GM21381 (cell line): ENCODE results near the gene SPATS2L.
A peak's percentile ranks its signal among the peaks of the same experiment; 100 is the strongest.

Source experiments
- ATAC-seq: cut with Tn5 transposase; IDR thresholded peaks from one replicate; pipeline ENCODE4 v1.9.1; 2021; ENCODE audit warnings: mild to moderate bottlenecking, moderate library complexity; ENCODE audit not compliant: unreplicated experiment

The SPATS2L gene

DNA sequence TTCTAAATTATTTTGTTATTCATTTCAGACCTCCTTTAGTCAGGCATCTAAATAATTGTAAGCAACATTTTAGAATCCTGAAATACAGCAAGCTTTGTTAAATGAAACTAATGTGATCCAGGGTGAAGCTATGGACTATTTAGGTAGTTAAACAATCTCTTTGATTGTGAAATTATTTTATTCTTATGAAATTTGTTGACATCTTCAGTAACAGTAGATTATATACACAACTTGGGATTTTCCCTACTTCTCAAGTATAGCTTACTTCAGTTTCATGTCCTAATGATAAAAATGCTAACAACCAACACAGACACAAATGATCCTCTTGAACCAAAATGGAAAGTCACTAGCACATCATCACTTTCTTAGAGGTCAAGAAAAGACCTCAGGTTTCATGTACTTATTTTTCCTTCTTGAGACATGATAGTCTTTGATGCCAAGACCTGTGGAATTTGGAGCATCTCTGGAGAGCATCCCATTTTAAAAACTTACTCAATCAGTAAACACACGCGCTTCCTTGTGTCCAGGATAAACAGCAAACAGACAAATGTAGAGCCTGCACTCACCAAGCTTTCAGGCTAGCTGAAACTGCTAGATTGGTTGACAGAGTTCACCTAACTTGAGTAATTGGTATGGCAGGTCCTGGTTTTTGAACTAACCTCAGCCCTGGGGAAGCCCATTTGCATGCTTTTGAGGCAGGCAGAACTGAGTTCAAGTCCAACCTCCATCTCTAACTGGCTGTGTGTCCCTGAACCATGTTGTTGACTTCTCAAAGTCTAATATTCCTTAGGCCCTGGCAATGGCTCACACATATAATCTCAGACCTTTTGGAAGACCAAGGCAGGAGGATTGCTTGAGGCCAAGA is 155.6 kb downstream of the SPATS2L start:
- ATAC-seq = no peak

DNA sequence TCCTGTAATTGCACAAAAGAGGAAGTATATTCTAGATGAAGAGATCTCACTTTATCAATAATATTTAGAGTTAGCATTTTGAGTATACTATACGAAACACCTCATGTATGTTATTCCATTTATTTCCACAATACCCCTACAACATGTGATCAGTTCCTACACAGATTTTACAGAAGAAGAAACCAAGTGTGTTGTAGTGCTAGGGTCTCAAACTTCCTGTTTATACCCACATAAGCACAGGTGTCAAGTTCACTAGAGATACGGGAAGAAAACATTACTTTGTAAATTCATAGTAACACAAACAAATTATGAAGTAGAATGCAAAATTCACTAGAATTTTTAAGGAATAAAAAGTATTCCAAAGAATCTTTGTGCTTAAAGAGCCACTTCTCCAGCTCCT is 157.0 kb downstream of the SPATS2L start:
- no peak for ATAC-seq

DNA sequence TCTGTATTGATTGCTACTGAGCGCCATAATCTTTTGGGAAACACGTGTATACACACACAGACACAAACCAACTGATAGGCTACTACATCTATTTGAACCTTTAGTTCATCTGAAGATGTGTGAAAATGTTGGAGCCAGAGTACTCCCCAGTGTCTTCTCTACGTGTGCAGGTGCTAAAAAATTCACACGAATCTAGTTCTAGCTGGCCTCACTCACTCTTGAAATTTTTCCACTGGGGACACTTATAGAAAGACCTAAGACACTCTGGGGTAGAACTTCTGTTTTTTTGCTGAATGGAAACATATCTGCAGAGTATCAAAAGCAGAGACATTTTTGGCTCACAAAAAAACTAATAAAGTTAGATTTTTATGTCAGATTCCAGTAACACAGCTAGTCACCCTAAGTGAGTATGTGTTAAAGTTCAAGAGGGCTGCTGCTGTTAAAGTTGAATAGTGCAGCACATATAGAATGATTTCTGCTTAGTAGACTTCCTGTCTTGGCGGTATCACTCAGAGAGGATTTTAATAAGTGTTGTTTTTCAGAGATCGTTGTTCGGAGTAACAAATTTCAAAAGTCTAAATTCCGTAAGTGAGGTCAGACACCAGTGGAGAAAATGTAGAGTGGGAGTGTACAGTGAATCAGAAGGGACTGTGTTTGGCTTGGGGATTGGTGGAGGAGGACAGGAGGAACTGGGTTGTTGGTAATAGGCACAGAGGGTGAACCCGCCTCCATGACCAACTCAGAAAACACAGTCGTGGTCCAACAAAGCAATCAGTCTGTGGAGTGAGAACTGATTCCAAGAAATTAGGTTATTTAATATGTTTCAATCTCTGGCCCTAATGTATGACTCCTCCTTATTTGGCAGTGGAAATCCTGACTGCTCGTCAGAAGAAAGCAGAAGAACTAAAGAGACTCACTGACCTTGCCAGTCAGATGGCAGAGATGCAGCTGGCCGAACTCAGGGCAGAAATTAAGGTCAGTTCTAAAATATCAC is 160.2 kb downstream of the SPATS2L start:
- ATAC-seq = no peak

DNA sequence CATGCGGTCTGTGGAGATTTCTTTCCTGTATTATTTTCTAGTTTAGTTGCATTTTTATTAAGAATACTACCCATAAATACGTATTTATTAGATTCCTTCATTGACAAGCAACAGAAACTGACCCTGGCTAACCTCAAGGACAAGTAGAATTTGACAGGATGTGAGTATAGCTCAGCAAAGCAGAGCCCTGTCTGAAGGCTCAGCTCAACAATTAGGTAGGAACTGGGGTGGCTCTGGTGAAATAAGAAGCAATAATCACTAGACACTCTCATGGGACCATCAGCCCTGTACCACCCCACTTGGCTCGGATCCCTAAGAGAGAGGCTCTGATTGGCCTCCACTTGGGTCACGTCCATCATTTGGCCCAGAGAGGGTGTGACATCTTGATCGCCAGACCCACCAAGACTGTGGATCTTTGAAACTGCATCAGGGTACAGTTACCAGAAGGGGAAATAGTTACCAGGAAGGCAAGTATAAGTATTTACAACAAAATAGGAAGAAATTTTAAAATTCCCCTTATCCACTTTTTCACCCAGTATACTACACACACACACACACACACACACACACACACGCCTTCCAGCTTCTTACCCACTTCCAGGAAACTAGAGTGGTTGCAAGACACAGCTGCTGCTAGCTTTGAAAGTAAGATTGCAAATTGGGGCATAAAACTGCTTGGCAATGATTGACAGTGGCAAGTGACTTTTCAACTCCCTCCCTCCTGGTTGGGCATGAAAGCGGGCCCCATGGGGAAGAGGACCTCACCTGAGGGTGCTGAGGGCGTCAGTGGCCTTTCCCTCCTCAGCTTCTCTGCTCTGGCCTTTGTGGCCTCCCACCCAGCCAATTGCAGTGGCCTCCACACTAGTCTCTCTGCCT is 161.6 kb downstream of the SPATS2L start:
- no peak for ATAC-seq

DNA sequence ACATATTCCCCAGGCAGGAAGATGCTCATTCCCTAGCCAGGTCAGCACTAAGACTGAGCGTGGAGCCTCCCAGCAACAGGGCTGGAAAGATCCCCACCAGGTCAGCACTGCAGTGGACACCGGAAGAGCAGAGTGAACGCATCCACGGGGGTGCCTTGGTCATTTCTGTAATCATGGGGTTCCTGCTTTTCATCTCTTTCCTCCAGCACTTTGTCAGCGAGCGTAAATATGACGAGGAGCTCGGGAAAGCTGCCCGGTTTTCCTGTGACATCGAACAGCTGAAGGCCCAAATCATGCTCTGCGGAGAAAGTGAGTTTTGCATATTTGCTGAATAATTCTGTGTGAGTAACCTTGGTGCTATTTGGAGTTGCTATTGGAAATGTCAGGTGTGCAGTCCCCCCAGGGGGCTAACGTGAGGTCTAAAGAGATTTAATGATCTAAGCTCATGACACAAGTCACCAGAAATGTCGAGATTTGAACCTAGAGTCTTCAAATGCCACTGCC is 163.3 kb downstream of the SPATS2L start:
- ATAC-seq = no peak

DNA sequence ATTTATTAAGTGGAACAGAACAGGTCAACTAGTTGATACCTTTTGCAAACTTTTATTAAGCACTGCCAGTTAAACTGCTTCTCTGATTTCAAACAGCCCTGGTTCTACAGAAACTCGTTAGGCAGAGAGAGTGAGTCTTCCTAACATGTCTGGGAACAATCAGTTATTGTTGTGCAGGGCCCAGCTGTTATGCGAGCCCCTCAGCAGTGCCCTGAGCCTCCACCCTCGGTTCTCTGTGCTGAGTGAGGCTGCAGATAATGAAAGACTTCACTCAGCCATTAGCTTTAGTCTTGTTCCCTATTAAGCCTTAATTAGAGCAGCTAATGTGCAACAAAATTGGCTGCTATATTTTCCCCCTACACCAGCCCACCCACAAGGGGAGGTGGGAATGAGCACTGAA is 163.7 kb downstream of the SPATS2L start:
- no peak for ATAC-seq

DNA sequence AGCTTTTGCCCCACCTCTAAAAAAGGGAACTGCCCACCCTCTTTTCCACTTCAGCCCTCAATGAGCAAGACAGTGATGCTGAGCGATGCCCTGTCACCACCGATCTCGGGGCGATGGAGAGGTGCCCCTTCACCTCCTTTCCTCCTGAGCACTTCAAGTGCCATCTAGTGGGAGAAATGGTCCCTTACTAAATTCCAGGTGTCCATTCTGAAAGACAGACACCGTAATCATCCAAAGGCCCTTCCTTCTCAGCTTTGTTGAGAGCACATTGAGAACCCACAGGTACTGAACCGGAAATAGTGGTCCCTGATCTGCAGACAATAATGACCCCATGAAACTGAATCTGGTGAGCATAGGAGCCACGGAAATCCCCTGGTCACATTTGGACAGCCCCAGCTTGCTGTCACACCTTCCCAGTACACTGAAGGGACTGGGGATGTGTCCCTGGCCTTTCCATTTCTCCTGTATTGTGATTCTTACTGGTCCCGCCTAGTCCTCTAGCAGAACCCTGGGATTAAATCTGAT is 164.9 kb downstream of the SPATS2L start:
- peak; percentile 84 for ATAC-seq

DNA sequence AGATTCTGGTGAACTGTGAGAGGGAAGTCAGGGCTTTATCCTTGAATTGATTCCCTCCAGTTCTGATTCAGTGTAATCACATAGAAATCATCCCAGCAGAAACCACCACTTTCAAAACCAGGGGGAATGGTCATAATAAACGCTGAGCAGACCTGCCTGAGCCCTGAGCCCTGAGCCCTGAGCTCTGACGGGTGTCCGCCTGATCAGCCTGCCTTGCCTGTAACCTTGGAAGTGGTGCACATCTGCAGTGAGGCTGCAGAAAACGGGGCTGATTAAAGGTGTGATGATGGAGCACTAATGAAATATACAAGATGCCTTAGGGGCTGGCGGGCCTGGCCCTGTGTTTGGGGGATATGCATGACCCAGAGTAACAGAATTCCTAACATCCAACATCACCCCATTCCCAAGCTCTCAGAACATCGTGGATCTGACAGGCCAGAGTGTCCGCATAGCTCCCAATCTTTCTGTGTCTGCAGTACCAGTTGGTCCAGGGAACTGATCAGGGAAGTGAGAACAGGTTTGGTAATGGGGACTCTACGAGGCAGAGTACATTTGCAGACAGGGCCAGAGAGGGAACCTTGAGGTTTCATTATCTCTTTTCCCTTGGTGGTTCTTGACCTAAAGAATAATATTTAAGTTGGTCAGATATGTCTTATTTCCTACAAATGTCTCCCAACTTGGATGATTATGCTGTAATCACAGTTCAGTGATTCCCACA is 165.6 kb downstream of the SPATS2L start:
- ATAC-seq = no peak

DNA sequence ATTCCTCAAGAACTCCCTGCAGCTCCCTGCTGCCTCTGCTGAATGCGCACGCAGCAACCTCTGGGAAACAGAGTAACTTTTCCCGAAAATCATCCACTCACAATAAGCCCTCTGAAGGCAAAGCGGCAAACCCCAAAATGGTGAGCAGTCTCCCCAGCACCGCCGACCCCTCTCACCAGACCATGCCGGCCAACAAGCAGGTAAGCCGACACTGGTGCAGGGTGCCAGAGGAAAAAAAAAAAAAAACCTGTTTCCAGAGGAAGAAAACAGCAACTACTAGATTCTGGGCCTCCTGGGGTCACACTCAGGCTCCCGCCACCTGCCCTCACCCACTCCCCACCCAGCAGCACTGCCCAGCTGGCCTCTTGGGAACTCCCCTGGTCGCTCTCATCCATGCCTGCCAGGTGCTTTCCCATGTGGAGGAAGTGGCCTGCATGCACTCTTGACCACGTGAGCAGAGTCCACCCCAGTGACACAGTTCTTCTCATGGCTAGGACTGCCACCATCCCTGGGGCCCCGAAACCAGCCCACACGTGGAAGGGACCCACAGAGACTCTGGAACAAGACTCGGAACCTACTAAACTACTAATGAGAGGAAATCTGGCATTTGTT is 166.5 kb downstream of the SPATS2L start:
- no peak for ATAC-seq

DNA sequence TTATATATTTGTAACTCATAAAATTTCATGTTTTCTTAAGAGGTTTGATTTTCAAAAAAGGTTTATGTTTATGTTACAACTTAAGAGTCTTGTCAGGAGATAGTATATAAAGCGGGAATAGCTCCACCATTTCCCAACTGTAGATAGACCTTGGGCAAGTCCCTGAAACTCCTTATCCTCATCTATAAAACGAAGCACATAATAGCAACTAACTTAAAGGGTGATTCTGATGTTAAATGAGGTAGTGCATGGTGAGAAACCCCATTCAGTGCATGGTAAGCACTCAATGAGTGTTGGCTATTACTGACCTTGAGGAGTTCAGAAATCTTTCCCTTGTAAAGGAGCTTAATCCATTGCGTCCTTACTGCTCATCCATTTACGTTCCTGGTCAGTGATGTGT is 169.3 kb downstream of the SPATS2L start:
- no peak for ATAC-seq

DNA sequence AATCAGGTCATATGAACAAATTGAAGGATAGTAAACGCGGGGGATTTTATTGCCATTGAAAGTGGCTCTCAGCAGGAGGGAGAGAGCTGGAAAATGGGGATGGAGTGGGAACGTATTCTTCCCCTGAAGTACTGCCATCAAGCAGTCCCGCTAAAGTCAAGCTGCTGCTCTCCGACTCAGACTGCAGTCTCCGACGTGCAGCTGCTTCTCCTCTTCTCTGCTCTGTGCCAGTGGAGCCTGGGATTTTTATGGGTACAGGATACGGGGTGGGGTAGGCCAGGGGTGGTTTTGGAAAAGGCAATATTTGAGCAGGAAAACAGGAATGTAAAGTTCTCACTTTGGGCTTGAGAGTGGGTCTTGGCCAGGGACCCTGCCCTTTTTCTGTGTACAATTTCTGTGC is 170.3 kb downstream of the SPATS2L start:
- ATAC-seq = no peak

DNA sequence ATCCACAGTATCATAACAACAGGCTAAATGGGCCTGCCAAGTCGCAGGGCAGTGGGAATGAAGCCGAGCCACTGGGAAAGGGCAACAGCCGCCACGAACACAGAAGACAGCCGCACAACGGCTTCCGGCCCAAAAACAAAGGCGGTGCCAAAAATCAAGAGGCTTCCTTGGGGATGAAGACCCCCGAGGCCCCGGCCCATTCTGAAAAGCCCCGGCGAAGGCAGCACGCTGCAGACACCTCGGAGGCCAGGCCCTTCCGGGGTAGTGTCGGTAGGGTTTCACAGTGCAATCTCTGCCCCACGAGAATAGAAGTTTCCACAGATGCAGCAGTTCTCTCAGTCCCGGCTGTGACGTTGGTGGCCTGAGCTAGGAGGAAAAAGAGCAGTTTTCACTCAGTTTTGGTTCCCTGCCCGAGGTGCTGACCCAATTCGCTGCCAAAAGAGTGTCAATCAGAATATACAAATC is 171.2 kb downstream of the SPATS2L start:
- no peak for ATAC-seq

DNA sequence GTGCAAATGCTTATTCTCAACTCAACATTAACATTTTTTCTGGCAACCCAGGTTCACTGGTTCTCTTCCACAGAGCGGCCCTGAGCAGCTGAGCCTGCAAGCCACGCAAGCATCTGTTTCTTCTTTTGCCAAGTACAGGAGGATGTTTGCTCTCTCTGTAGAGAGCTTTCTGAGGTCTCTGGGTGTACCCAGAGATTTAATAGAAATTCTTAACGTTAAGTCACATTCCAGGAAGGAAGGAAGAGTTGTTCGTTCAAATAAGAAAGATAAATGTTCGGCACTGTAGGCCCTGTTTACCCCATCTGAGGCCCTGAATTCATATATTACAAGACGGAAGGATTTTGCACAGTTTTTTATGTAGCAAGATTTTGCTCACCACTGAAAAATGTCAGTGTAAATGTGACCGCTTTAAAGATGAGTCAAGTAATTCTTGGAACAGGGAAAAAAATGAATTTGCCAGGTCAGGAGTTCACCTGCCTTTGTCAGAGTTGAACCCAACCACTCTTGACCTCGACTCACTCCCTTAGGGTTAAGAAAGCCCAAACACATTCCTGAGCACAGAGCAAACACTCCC is 173.3 kb downstream of the SPATS2L start:
- no peak for ATAC-seq

DNA sequence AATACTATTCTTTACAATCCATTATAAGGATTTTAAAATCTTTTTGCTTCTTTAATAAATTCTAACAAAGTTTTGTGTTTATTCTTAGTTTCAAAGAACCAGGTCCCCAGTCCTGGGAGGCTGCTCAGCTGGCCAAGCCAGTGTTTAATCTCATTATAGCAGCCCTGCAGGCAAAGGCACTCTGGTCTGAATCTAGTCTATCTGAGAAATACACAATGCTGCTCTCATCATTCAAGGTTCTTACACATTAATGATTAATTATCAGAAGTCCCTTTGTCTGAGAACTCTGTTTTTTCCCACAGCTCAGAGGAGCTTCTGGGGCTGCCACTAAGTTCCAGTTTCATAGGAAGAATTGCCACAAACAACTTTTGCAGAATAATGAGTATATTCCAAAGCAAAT is 175.7 kb downstream of the SPATS2L start:
- ATAC-seq = peak; percentile 50

DNA sequence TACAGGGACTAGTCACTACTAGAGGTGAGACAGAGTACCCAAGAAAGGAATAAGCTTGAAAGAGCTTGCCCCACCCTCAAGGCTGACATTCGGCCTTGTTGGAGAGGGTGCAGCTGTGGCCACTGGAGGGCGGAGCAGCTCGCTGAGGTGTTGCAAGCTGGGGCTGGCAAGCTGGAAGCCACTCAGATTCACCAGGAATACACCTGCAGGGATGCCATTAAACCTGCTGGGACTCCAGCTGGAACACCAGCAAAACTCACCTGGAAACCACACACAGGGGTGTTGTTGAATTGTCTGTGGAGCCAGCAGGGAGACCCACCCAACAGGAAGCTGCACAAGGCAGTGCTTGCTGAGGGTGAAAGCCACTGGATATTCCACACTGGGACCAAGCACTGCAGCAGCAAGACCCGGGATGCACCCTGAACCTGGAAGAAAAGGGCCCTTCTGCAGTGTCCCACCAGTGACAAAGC is 177.3 kb downstream of the SPATS2L start:
- ATAC-seq = peak; percentile 48

DNA sequence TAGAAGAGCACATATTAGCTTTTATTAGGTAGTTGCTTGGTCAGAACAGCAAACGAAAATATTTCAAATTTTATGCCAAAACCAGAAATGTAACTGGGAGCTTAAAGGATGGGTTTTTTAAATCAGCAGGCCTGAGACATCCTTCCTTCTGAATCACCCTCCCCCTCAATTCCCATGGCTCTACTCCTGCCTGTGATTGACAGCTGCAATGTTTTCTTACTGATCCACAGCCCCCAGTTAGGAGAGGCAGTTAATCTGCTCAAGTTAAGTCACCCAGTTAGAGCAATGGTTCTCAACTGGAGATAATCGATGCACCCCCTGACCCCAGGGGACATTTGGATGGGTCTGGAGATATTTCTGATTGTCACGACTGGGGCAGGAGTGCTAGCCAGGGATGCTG is 178.4 kb downstream of the SPATS2L start:
- no peak for ATAC-seq

DNA sequence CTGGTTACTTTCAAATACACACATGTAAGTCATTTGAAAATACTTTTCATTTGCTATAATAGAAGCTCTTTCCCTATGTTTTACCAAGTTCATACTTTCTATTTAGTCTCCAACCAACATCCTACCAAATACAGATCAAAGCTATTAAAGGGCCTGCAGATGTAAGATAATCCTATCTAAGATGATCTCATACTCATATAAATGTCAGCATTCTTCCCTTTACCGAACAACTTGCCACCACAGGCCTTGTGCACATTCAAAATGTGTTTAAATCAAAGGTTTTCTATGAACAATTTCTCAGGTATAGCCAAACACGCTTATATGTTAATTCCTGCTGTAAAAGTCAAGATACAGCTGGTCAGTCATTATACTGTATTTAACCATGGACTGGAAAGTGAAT is 180.0 kb downstream of the SPATS2L start:
- ATAC-seq = no peak

DNA sequence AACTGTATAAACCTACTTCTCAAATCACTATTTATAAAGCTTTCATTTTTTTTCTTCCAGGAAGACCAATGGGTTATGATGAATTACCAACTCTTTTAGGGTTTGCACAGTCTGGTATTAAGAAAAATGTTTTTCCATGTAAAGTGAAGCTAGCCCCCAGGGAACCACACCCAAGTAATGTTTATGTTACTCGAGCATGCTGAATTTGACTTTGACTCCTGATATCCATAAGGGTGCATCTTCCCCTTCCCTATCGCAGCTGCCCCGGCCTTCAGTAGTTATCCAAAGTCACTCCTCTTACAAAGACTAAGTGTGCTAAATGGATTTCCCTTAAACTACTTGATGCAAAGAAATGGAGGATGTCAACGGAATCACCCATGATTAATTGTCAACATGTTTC is 181.7 kb downstream of the SPATS2L start:
- ATAC-seq = no peak

DNA sequence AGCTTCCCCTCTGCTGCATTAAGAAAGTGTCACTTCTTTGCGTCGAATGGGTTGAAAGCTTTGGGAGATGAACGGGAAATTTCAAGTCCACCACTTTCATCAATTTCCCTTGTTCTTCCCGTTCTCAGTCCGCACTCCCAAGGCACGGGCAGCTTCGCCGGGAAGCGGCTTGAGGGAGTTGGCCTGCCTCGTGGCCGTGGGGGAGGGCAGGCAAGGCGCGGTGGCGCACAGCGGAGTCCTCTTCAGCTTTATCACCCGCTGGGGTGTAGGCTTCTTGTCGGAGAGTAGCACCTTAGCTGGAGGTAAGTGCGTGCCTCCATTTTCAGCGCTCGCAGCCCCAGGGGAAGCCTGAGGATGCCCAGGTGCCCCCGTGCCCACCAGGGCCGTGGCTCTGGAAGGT is 183.5 kb downstream of the SPATS2L start:
- ATAC-seq = no peak
